HG03565 (cell line): ENCODE results near the gene SLAMF9.
A peak's percentile ranks its signal among the peaks of the same experiment; 100 is the strongest.

Experiments used
- ATAC-seq: cut with Tn5 transposase; IDR thresholded peaks from one replicate; pipeline ENCODE4 v1.9.1; 2021; ENCODE audit warnings: mild to moderate bottlenecking, moderate library complexity; ENCODE audit not compliant: unreplicated experiment

SLAMF9 gene

DNA sequence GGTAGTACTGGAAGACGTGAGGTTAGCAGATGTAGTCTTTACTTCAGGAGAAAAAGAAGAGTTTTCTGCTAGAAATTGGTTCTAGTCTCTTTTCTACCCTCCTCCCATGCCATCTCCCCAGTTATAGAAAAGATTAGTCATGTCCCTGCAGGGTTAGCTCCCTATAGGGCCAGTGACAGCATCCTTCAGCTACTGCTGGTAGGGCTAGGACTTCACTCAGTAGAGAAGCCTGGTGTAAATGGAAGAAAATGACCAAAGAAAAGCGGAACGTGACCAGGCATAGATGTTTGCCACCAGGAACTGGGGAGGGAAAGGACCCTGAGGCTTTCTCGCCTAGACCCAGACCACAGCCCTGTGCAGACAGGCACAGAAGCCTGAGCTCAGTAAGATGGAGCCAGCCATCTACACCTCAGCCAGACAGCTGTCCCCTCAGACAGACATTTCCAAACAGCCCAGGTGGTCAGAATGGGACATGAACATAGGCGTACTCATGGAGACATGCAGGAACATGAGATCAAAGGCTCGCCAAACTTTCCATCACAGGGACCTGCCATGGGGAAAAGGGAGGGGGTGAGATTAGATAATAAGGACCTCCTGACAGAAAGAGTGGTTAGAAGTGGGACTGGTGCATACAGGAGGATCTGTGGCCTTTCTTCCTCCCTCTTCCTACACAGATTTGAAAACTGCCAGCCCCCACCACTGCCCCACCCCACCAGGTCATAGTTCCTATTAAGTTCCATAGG lies 23.5 kb upstream of the SLAMF9 start:
- ATAC-seq = no peak

DNA sequence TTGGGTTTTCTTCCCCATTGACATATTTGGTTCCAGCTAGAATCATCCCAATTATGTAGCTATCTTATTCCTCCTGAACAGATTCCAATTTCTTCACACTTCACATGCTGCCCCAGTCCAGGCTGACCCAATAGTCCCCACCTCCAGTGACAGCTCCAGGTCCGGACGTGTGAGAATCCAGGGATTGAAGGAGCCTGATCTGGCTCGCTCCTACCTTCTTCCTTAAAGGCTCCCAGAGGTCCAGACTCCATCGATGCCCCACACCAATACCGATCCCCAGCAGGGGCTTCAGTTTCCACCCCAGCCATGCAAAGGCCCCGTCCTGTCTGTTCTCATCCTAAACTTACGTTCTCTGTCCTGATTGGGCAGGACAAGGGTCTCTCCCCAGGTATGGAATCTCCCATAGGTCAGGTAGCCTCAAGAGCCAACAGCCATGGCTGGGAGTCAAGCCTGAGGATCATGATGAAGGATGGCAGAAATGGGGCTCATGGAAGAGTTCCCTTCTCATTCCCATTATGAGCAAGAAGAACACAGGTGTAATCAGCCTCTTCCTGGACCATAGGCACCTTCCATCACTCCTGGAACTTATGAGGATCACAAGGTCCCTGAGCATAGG lies 20.4 kb upstream of the SLAMF9 start:
- no peak for ATAC-seq

DNA sequence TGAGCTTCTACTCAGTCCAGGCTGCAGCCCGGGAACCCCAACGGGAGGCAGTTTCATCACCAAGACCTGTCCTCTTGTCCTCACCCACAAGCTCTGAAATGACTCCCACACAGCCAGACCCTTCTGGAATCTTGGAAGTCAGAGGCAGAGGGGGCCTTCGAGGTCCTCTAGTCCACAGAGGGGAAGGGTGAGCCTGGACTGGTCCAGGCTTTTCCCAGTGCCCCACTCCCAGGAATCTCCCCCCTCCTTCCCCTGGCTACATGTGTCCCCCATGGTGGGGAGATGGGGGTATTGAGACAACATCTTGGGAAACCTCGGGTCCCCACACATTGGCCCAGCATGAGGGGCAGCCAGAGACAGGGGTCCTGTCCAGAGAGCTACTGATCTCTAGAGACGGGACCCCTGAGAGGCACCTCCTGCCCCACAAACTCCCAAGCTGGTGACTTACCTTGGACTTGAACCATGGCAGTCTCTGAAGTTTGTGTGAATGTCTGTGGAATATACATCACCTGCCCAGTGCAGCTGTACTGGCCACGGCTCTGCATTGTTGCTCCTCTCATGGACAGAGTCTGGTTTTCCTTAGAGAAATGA lies 19.4 kb upstream of the SLAMF9 start:
- ATAC-seq = no peak

DNA sequence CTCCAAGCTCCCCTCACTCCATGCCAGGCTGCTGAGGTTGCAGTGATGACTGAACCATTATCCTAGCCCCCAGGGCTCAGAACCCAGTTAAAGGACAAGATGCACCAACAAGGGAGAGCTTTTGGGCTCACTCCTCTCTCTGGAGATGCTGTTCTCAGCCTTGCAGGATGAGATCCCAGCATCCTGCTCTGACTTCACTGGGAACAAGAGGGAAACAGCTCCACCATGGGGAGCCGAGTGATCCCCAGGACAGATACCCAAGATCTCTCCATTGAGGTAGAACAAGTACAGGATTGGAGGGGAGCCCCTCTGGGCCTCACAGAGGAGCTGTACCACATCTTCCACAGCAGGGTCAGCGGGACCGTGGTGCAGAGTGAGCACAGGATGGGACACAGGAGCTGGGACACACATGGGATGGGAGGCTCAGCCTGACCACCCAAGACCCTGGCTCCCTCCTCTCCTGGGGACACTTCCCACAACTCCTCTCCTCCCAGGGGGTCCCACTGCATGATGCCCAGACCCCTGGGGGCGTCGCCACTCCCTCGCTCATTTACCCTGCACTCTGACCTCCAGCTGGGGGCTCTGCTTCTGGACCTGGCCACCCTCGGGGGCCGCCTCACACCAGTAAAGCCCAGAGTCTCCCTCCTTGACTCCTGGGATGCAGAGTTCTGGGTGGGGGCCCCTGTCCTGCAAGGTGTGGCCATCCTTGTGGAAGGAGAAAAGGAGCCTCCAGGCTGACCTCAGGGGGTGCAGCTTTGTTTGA lies 18.6 kb upstream of the SLAMF9 start:
- no peak for ATAC-seq

DNA sequence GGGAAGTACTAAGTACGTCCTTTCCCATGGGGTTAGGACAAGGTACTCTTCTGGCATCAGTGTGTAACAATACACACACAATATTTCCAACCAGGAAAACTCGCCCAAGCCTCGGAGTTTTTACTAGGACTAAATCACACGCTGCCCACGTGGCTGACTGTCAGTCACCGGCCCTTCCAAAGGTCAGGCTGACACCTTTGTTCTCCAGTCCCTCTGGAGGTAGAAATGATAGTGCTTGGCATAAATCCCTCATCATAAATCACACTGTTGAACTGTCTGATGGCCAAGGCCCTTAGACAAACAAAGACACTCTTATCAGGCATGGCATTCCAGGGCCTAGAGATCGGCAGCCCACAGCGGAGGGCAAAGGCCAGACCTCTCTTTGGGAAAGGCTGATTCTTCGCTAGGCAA lies 16.9 kb upstream of the SLAMF9 start:
- no peak for ATAC-seq

DNA sequence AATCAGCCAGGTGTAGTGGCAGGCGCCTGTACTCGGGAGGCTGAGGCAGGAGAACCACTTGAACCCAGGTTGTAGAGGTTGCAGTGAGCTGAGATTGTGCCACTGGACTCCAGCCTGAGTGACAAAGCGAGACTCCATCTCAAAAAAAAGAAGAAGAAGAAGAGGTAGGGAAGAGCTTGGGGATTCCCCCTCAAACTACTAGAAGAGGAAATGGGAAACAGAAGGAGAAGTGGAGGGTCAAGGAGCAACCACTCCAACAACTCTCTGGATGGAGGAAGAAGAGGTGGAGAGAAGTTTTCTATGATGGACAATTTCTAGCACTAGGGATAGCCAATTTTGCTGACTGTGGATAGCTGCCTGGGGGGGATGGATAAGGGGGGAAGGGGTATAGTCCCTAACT lies 14.9 kb upstream of the SLAMF9 start:
- no peak for ATAC-seq

DNA sequence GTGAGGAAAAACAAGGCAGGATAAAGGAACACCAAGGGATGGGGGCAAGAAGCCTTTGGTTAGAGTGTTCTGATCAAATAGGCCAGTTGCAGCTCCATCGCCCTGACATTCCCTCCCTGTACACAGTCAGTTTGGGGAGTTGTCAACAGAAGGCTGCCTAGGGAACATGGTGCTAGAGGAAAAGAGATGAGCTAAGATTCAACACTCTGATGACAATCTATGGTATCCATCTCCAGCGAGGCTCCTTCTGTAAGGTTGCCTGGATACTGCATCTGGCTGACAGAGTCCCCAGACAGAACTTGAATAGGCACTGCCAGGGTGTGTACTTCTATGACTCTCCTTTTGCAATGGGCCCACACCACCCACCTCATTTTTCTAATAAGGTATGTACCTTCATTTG lies 11.2 kb upstream of the SLAMF9 start:
- ATAC-seq = no peak

DNA sequence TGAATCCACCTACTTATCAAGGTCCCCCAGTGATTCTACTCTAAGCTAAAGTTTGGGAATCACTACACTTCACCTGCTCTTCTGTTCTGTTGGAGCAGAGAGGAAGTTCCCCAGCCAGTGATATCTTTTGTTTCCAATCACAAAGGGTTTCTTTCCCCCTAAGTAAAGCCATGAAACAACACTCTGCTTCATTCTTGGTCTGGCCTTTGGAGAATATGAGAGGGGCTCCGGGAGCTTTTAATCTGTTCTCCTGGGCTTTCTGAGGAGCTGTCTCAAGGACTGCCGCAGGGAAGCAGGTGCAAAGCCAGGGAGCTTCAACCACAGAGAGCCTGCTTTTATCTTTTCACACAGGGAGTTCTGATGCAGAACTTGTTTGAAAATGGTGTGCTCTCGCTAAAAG lies 10.1 kb upstream of the SLAMF9 start:
- no peak for ATAC-seq

DNA sequence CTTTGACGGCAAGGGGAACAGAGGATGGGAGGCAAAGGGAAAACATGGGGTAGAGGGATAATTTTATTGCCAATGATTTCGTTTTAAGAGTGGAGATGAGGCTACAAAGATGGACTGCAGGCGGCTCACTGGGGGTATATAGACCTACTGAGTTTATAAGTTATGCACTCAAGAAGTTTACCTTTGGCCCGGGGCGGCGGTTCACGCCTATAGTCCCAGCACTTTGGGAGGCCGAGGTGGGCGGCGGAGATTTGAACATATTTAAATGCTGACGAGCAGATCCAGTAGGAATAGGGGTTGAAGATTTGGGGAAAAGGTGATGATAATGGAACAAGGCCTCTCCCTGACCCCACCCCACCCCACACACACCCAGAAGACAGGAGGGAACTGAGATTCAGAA lies 8.1 kb upstream of the SLAMF9 start:
- ATAC-seq = no peak

DNA sequence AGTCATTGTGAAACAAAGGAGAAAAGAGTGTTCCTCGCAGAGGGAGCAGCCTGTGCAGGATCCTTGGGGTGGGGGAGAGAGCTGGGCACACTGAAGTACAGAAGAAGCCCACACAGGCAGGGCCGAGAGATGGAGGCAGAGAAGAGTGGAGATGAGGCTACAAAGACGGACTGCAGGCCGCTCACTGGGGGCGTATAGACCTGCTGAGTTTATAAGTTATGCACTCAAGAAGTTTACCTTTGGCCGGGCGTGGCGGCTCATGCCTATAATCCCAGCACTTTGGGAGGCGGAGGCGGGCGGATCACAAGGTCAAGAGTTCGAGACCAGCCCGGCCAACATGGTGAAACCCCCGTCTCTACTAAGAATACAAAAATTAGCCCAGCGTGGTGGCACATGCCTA lies 7.6 kb upstream of the SLAMF9 start:
- no peak for ATAC-seq

DNA sequence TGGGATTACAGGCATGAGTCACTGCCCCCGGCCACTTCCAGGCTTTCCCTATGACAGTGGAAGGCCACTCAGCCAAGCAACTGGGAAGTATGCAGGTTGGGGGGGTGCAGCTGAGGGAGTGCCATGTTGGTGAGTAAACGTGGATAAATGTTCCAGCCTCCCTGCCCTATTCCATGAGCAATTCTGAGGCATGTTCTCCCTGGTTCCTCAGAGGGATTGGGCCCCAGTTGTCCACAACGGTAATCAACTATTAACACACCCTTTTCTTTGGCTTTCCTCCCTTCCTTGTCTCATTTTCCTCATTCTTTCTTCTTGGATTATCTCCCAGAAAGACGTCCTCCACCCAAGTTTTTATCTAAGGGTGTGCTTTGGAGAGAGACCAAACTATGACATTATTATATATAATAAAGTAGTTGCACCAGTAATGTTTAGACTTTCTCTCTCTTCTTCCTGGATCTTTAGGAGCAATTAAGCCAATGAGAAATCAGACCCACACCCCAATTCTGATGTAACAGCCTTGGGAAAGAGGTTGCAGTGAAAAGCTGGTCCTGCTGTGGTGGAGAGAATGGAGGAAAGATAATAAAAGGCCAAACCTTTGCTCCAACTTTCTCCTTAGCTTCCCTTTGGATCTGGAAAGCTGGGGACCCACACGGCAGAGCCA lies 6.8 kb upstream of the SLAMF9 start:
- ATAC-seq = no peak

DNA sequence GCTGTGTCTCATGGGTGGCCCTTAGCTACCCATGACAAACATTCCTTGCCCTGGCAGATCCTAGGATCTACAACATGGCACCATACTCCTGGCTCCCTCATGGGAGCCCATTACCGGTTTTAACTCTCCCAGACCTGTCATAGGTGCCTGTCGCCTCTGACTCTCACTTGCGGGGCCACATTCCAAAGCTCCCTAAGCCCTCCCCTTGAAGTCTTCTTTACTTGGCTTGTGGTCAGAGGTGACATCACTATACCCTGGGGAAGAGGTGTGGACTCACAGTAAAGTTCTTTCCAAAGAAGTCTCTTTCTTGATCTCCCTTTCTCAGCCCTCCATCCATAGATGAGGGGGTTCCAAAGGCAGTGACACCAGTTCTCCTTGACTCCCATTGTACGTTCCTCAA lies 5.4 kb upstream of the SLAMF9 start:
- no peak for ATAC-seq

DNA sequence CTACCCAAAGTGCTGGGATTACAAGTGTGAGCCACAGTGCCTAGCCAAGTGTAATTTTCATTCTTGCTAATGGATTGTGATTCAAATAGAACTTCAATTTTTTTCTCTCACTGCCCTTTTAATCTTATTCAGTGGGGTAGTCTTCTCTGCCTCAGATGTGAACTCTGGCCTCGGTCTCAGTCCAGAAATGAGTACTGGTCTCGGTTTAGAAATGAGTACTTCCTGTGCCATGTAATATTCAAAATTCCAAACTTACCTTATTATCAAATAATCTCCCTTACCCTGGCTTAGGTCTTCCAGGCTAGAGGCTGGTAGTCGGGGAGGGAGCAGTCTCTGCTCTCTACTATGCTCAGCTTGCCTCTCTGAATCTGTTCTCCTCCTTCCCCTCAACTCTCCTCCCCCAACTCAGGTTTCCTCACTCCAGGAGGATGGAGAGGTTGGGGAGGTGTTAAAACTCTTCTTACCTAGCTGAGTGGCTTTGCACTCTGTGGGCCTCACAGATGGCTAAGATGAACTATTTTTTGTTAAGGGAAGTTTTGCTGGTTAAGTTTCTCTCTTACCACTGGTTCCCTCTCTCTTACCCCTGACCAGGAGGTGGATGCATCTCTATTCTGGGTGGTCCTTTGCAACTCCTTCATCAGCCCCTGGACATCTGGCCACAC lies 4.8 kb upstream of the SLAMF9 start:
- peak; percentile 71 for ATAC-seq

DNA sequence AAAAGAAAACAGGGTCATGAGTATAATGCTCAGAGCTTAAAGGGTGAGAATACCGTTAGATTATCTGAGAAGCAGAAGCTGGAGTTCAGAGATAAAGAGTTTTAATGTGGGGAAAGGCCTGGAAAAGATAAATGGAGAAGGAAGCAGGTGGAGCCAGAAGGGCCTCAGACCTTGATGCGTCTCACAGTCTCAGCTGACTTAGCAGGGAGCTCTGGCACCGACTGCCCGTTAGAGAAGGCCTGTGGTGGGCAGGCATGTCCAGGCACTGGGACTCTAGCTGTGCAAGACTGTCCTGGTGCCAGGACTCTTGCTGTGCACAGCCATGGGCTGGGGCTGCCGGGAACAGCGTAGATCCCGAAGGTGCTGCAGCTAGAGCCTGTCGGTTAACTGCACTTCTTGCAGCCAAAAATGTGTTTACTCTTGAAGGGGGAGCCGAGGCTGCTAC lies 3.8 kb upstream of the SLAMF9 start:
- ATAC-seq = no peak

DNA sequence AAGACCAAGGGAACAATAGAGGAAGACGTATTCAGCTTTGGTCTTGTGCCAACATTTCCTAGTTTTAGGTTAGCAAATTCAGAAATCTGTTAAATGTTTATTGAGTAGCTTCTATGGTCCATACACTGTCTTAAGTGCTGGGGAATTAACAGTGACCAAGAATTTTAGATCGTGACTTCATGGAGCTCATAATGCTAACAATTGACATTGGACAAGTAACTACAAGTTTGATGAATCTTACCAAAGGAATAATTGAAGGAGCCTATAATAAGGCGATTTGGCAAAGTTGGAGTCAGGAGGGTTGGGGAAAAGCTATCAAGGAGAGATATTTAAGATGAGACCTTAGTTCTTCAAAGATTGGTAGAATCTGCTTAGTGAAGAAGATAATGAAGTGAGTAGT lies 1.4 kb upstream of the SLAMF9 start:
- no peak for ATAC-seq

DNA sequence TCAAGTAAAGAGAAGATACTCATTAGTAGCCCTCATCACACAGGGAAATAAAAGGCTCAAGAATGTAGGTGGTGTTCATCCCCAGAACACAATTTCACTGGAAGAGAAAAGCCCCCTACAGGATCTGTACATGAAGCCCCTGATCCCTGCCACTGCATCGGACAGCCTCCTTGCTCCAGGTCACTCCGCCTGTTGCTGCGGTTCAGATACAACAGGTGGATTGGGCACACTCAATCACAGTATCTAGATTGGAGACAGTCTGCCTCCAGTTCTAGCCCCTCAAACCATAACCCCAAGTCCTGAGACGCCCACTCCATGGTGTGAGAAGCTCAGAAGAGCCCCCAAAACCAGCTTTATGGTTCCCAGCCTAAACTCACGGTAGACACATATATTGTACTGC lies 1.1 kb downstream of the SLAMF9 start:
- no peak for ATAC-seq

DNA sequence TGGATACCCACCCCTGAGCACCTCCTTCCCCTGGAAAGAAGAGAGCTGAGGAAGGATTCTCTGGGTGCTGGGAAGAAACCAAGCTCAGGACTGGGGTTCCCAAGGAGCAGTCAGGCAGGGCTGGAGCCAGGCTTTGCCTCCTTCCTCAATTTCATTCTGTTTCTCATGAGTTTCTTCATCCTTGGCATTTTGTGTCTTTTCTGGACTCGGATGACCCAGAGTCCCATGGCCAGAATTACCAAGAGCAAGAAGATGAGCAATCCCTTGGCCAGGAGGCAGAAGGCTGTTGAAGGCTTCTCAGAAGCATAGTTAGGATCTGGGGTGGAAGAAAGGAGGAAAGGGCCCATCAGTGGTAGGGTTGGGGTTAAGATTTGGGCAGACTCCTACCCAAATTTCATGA lies 2.5 kb downstream of the SLAMF9 start:
- no peak for ATAC-seq

DNA sequence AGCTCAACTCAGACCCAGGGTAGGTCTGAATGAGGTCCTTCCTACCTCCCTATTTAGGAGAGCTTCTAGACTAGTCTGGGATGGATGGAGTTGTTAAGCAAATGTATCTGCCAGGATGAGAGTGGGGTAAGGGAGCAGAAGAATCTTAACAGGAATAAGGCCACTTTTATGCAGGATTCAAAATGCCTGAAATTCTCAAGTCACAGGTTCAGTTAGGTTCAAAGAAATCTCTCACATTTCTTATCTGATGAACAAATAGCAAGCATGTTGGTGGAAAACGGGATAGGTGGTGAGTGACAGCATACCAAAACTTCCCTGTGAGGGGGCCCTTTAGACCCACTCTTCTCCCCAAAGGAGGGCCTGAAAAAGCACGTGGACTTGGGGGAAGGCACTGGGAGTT lies 3.0 kb downstream of the SLAMF9 start:
- ATAC-seq = no peak

DNA sequence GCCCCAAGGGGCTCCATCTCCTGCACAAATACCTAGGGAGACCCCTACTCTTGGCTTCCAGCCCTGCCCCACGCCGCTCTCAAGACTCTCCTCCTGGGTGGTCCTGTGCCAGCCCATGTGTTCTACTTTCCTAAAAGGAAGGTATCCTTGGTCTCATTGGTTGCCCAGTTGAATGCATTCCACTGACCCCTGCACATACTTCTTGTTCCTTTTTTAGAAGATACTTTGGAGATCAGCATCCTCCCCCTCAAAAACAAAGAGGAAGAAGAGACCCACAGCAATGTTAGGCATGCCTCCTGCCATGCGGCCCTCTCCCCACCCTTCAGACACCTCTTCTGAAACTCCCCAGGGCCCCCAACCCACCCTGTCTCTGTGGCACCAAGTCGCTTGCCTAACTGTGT lies 4.1 kb downstream of the SLAMF9 start:
- no peak for ATAC-seq

DNA sequence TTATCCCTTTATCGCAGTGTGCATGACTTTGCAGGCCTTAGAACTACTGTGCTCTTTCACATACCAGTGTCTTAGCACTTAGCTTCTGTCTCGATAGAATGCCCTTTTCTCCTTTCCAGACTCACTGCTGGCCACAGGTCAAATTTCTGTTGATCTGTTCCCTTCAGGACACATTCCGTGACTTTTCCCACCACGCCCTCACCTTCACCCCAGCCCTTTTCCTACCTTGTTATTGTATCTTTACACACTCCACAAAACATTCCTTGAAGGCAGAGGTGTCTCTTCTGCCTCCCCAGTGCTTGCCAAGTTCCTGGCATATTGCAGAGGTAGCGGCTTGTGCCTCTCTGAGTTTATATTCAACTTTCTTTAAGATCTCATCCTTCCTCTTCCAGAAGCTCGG lies 4.9 kb downstream of the SLAMF9 start:
- no peak for ATAC-seq

DNA sequence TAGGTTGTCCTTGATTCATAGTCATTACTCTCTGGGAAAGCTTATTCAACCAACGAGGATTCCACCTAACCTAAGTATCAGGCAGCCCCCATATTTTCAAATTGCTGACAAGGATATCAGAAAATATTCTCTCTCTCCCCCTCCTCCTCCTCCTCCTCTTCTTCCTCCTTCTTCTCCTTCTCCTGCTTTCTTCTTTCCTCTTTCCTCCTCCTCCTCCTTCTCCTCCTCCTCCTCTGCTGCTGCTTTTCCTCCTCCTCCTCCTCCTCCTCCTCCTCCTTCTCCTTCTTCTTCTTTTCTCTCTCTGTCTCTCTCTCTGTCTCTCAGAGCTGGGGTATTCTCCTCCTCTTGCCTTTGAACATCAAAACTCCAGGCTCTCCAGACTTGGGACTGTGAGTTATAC lies 6.1 kb downstream of the SLAMF9 start:
- no peak for ATAC-seq
